ENCODE data around the gene SRSF5.
"Not testable (repeated sequence)": the region's sequence is repeated elsewhere in the genome, so short reads cannot be mapped to it uniquely, and the experiment has no call there.

SRSF5 gene

DNA sequence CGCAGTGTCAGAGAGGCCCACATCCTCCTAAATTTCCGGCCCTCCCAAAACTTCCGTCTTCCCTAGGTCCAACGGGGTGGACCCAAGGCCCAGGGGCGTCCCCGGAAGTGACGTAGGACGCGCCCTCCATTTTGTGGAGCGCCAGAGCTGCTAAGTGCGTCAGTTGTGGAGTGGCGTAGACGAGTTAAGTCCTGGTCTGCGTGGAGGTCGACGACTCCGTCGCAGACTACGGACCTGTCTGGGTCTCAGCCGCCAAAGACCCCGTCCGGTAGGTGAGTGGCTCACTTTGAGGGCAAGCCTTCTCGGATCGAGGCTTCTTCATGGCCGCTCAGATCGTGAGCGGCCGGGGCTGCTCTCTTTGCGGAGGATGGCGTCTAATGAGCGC, at the start of gene SRSF5:
SRSF5 (plus strand) TSS at position 159 of the 385 bp plus-strand sequence. CDS start 1,015 bp downstream, outside the sequence.
- peaks cover 12% of the 10 kb centered on the region for H3K4me1 ChIP-seq (ENCODE audit: control insufficient read depth, insufficient read depth, low read length)
- peaks cover 45% of the 10 kb centered on the region for H3K36me3 ChIP-seq (ENCODE audit: control insufficient read depth, insufficient read depth, low read length)
- peak within 1 kb of the TSS; percentile 99 for H3K27ac ChIP-seq (ENCODE audit: low read depth, low read length)
- no peaks in the 10 kb centered on the region for H3K9me3 ChIP-seq (ENCODE audit: control insufficient read depth, insufficient read depth, low read depth, low read length)
- peak within 1 kb of the TSS; percentile 94 for H3K4me3 ChIP-seq (ENCODE audit: low read depth, low read length)
- no peaks in the 10 kb centered on the region for H3K27me3 ChIP-seq (ENCODE audit: control insufficient read depth, insufficient read depth, low read length)
- peak within 1 kb of the TSS; percentile 99 for H3K9ac ChIP-seq (ENCODE audit: low read length)

DNA sequence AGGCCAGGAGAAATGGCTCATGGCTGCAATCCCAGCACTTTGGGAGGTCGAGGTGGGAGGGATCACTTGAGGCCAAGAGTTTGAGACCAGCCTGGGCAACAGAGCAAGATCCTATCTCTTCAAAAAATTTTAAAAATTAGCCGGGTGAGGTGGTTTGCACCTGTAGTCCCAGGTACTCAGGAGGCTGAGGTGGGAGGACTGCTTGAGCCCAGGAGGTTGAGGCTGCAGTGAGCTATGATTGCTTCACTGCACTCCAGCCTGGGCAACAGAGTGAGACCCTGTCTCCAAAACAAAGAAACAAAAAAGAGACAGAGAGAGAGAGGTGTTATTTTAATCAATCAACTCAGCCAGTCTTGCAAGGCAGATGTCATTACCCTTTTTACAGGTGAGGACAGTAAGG, 48.3 kb upstream of the SRSF5 start:
- not testable (repeated sequence) for H3K9me3 ChIP-seq (ENCODE audit: control insufficient read depth, insufficient read depth, low read depth, low read length); H3K9ac ChIP-seq (ENCODE audit: low read length); H3K27me3 ChIP-seq (ENCODE audit: control insufficient read depth, insufficient read depth, low read length); H3K36me3 ChIP-seq (ENCODE audit: control insufficient read depth, insufficient read depth, low read length); H3K27ac ChIP-seq (ENCODE audit: low read depth, low read length); H3K4me3 ChIP-seq (ENCODE audit: low read depth, low read length)
- H3K4me1 ChIP-seq (ENCODE audit: control insufficient read depth, insufficient read depth, low read length), result peaks cover 17% of the 10 kb centered on the region

- Histone ChIP-seq H3K27me3 (ENCODE audit: control insufficient read depth, insufficient read depth, low read length) (no peaks in the 10 kb centered on the region), H3K9me3 (ENCODE audit: control insufficient read depth, insufficient read depth, low read depth, low read length) (no peaks in the 10 kb centered on the region), H3K9ac (ENCODE audit: low read length) (no peak overlapping the region), H3K27ac (ENCODE audit: low read depth, low read length) (no peak overlapping the region), H3K4me1 (ENCODE audit: control insufficient read depth, insufficient read depth, low read length) (peaks cover 8% of the 10 kb centered on the region), H3K4me3 (ENCODE audit: low read depth, low read length) (no peak overlapping the region), H3K36me3 (ENCODE audit: control insufficient read depth, insufficient read depth, low read length) (no peaks in the 10 kb centered on the region)
These were observed 47.4 kb upstream of the SRSF5 start for GRCh38 chr14:69719501-69719951.

GRCh38 chr14:69720912-69721311, 46.0 kb upstream of the SRSF5 start:
- Histone ChIP-seq H3K9ac (ENCODE audit: low read length) (no peak overlapping the region), H3K9me3 (ENCODE audit: control insufficient read depth, insufficient read depth, low read depth, low read length) (no peaks in the 10 kb centered on the region), H3K4me1 (ENCODE audit: control insufficient read depth, insufficient read depth, low read length) (peaks cover 6% of the 10 kb centered on the region; the same call in 1 of the 2 replicates), H3K4me3 (ENCODE audit: low read depth, low read length) (no peak overlapping the region), H3K27me3 (ENCODE audit: control insufficient read depth, insufficient read depth, low read length) (peaks cover 4% of the 10 kb centered on the region), H3K27ac (ENCODE audit: low read depth, low read length) (no peak overlapping the region), H3K36me3 (ENCODE audit: control insufficient read depth, insufficient read depth, low read length) (no peaks in the 10 kb centered on the region)

GRCh38 chr14:69726761-69727511, 40.0 kb upstream of the SRSF5 start:
- 0 out of 2 replicates have a peak, but pooled peaks cover 3% of the 10 kb centered on the region for H3K4me1 ChIP-seq (ENCODE audit: control insufficient read depth, insufficient read depth, low read length)
- peaks cover 19% of the 10 kb centered on the region for H3K27me3 ChIP-seq (ENCODE audit: control insufficient read depth, insufficient read depth, low read length)
- H3K9ac ChIP-seq (ENCODE audit: low read length), result peak overlapping the region; percentile 63
- no peak overlapping the region for H3K27ac ChIP-seq (ENCODE audit: low read depth, low read length)
- H3K36me3 ChIP-seq (ENCODE audit: control insufficient read depth, insufficient read depth, low read length), result no peaks in the 10 kb centered on the region
- no peaks in the 10 kb centered on the region for H3K9me3 ChIP-seq (ENCODE audit: control insufficient read depth, insufficient read depth, low read depth, low read length)
- H3K4me3 ChIP-seq (ENCODE audit: low read depth, low read length), result peak overlapping the region; percentile 61

- no peak overlapping the region for H3K9ac ChIP-seq (ENCODE audit: low read length)
- no peaks in the 10 kb centered on the region for H3K36me3 ChIP-seq (ENCODE audit: control insufficient read depth, insufficient read depth, low read length)
- H3K27ac ChIP-seq (ENCODE audit: low read depth, low read length), result no peak overlapping the region
- H3K4me3 ChIP-seq (ENCODE audit: low read depth, low read length), result no peak overlapping the region
- no peaks in the 10 kb centered on the region for H3K9me3 ChIP-seq (ENCODE audit: control insufficient read depth, insufficient read depth, low read depth, low read length)
- peaks cover 19% of the 10 kb centered on the region for H3K27me3 ChIP-seq (ENCODE audit: control insufficient read depth, insufficient read depth, low read length)
- H3K4me1 ChIP-seq (ENCODE audit: control insufficient read depth, insufficient read depth, low read length), result 0 out of 2 replicates have a peak, but pooled peaks cover 3% of the 10 kb centered on the region
These were observed 39.1 kb upstream of the SRSF5 start for GRCh38 chr14:69727860-69728259.

- not testable (repeated sequence) for H3K4me1 ChIP-seq (ENCODE audit: control insufficient read depth, insufficient read depth, low read length); H3K27me3 ChIP-seq (ENCODE audit: control insufficient read depth, insufficient read depth, low read length); H3K4me3 ChIP-seq (ENCODE audit: low read depth, low read length); H3K9me3 ChIP-seq (ENCODE audit: control insufficient read depth, insufficient read depth, low read depth, low read length); H3K27ac ChIP-seq (ENCODE audit: low read depth, low read length); H3K36me3 ChIP-seq (ENCODE audit: control insufficient read depth, insufficient read depth, low read length); H3K9ac ChIP-seq (ENCODE audit: low read length)
These were observed 34.9 kb upstream of the SRSF5 start for GRCh38 chr14:69731919-69732598.

DNA sequence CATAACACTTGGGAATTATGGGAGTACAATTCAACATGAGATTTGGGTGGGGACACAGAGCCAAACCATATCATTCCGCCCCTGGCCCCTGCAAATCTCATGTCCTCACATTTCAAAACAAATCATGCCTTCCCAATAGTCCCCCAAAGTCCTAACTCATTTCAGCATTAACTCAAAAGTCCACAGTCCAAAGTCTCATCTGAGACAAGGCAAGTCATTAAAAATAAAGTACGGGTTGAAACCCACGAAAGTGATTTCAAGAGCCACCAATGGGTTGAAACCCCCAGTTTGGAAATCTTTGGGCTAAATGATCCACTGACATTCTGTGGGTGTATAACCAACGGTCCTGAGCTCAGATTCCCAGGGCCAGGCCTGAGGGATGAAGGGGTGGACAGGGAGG, 30.5 kb upstream of the SRSF5 start:
- not testable (repeated sequence) for H3K27ac ChIP-seq (ENCODE audit: low read depth, low read length); H3K36me3 ChIP-seq (ENCODE audit: control insufficient read depth, insufficient read depth, low read length); H3K27me3 ChIP-seq (ENCODE audit: control insufficient read depth, insufficient read depth, low read length); H3K9me3 ChIP-seq (ENCODE audit: control insufficient read depth, insufficient read depth, low read depth, low read length); H3K9ac ChIP-seq (ENCODE audit: low read length); H3K4me3 ChIP-seq (ENCODE audit: low read depth, low read length); H3K4me1 ChIP-seq (ENCODE audit: control insufficient read depth, insufficient read depth, low read length)

DNA sequence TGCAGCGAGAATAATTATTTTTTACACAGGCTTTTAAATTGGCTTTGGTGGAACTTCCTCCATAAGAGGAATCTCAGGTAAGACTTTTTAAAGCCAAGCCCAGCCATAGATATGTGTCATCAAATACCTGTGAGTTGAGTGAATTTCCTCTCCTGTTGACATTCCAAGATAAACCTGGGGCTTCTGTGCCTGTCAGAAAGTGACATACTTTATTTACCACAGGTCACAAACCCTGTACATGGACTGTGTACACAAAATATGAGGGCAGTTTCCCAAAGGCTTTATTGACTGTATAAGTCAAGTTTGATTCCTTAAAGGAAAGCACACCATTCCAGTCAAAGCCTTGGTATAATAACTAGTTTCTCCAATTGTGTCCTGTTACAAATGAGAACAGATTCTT, 25.9 kb upstream of the SRSF5 start:
- Histone ChIP-seq H3K27ac (ENCODE audit: low read depth, low read length) (no peak overlapping the region), H3K36me3 (ENCODE audit: control insufficient read depth, insufficient read depth, low read length) (no peaks in the 10 kb centered on the region), H3K27me3 (ENCODE audit: control insufficient read depth, insufficient read depth, low read length) (no peaks in the 10 kb centered on the region), H3K9me3 (ENCODE audit: control insufficient read depth, insufficient read depth, low read depth, low read length) (peaks cover 16% of the 10 kb centered on the region), H3K4me1 (ENCODE audit: control insufficient read depth, insufficient read depth, low read length) (no peaks in the 10 kb centered on the region), H3K9ac (ENCODE audit: low read length) (no peak overlapping the region), H3K4me3 (ENCODE audit: low read depth, low read length) (no peak overlapping the region)

- Histone ChIP-seq H3K4me3 (ENCODE audit: low read depth, low read length) (no peak overlapping the region), H3K4me1 (ENCODE audit: control insufficient read depth, insufficient read depth, low read length) (peaks cover 5% of the 10 kb centered on the region), H3K27ac (ENCODE audit: low read depth, low read length) (no peak overlapping the region), H3K9me3 (ENCODE audit: control insufficient read depth, insufficient read depth, low read depth, low read length) (no peaks in the 10 kb centered on the region), H3K9ac (ENCODE audit: low read length) (no peak overlapping the region), H3K27me3 (ENCODE audit: control insufficient read depth, insufficient read depth, low read length) (no peaks in the 10 kb centered on the region), H3K36me3 (ENCODE audit: control insufficient read depth, insufficient read depth, low read length) (no peaks in the 10 kb centered on the region)
These were observed 17.0 kb upstream of the SRSF5 start for GRCh38 chr14:69749956-69750355.

- H3K9me3 ChIP-seq (ENCODE audit: control insufficient read depth, insufficient read depth, low read depth, low read length), result no peaks in the 10 kb centered on the region
- H3K27me3 ChIP-seq (ENCODE audit: control insufficient read depth, insufficient read depth, low read length), result no peaks in the 10 kb centered on the region
- no peak overlapping the region for H3K4me3 ChIP-seq (ENCODE audit: low read depth, low read length)
- H3K27ac ChIP-seq (ENCODE audit: low read depth, low read length), result no peak overlapping the region
- peaks cover 5% of the 10 kb centered on the region for H3K4me1 ChIP-seq (ENCODE audit: control insufficient read depth, insufficient read depth, low read length)
- H3K9ac ChIP-seq (ENCODE audit: low read length), result no peak overlapping the region
- no peaks in the 10 kb centered on the region for H3K36me3 ChIP-seq (ENCODE audit: control insufficient read depth, insufficient read depth, low read length)
These were observed 16.4 kb upstream of the SRSF5 start for GRCh38 chr14:69750495-69750894.

Measured in HUES6 (cell line).